GM12878 (cell line): Measurements from ENCODE around the gene SNAP23. TPM values are rescaled to one million over a fixed set of nuclear protein-coding genes. Genes with fewer than 3 reads are reported as not detected.

Experiments used
- ATAC-seq: fragments of 200-7000 bp; cut with Tn5 transposase; 3 replicates; pipeline ENCODE4 v1.9.1; 2020; ENCODE audit warnings: mild to moderate bottlenecking, moderate library complexity
- BruUV-seq: library from RNA; stranded (reverse); fragments of 400-500 nt; replicated peaks from 2 replicates; lab custom pipeline; 2021; lab: Mats Ljungman, UMichigan
- CTCF ChIA-PET: fragments of 300-600 bp; sonication (Branson Sonifier 250); formaldehyde crosslinking; extraction: SDS; loops from one replicate; lab custom pipeline; 2021; ENCODE audit warnings: inconsistent platforms; lab: Yijun Ruan, JAX
- POLR2A ChIA-PET: fragments of 350-600 bp; formaldehyde crosslinking; extraction: SDS; loops from one replicate; lab custom pipeline; 2021; ENCODE audit warnings: inconsistent platforms; lab: Charles Lee
- RAD21 ChIA-PET: fragments of 300-600 bp; sonication (Branson Sonifier 250); formaldehyde crosslinking; loops from one replicate; lab custom pipeline; 2023; ENCODE audit warnings: antibody characterized with exemption; ENCODE audit not compliant: unreplicated experiment; lab: Charles Lee
- SMC1A ChIA-PET: fragments of 300-600 bp; sonication (Branson Sonifier 250); formaldehyde crosslinking; loops from one replicate; lab custom pipeline; 2023; ENCODE audit not compliant: unreplicated experiment, uncharacterized antibody; lab: Charles Lee
- DNase-seq: peaks from one replicate; pipeline ENCODE4 v3.0.0-alpha.2; 2011; ENCODE audit warnings: low read depth, low spot score
- FAIRE-seq: peaks from 3 replicates; lab custom pipeline; 2011; peaks lifted over from hg19 to GRCh38; lab: Jason Lieb, UNC
- H2AFZ ChIP-seq: 2 replicates; pipeline ENCODE4 v1.6.0; 2011; ENCODE audit warnings: low read depth, low read length, control low read depth; ENCODE audit not compliant: control insufficient read depth
- H3K27ac ChIP-seq: 2 replicates; pipeline ENCODE4 v1.5.1; 2011; ENCODE audit warnings: control low read depth; ENCODE audit not compliant: control insufficient read depth, insufficient read depth
- H3K27me3 ChIP-seq, 2 experiments: replicated peaks in 1 of 2; 2 replicates each; pipeline versions ENCODE4 v1.6.0 to v1.6.1; 2011; ENCODE audit warnings: low read length in 1 of 2; ENCODE audit not compliant: control insufficient read depth in 2 of 2, insufficient read depth in 2 of 2
- H3K36me3 ChIP-seq, 2 experiments: 2 replicates each; pipeline ENCODE4 v1.5.1; 2011; ENCODE audit warnings: low read length in 1 of 2; ENCODE audit not compliant: control insufficient read depth in 2 of 2, insufficient read depth in 2 of 2
- H3K4me1 ChIP-seq: 2 replicates; pipeline ENCODE4 v1.6.1; 2011; ENCODE audit warnings: mild to moderate bottlenecking, low read length, moderate library complexity, mixed read lengths; ENCODE audit not compliant: control insufficient read depth, insufficient read depth
- H3K4me2 ChIP-seq: 2 replicates; pipeline ENCODE4 v1.6.0; 2011; ENCODE audit warnings: control low read depth; ENCODE audit not compliant: control insufficient read depth, insufficient read depth
- H3K4me3 ChIP-seq: fragments of 200-600 bp; sonication (generic); 2 replicates; pipeline ENCODE4 v1.5.1; 2016
- H3K79me2 ChIP-seq: 2 replicates; pipeline ENCODE4 v1.6.0; 2011; ENCODE audit warnings: low read length; ENCODE audit not compliant: control insufficient read depth, insufficient read depth
- H3K9ac ChIP-seq: 2 replicates; pipeline ENCODE4 v1.8.0; 2011; ENCODE audit warnings: low read length, control low read depth, mixed read lengths; ENCODE audit not compliant: control insufficient read depth, insufficient read depth
- H3K9me3 ChIP-seq: replicated peaks from 3 replicates; pipeline ENCODE4 v1.5.1; 2011; ENCODE audit warnings: mild to moderate bottlenecking, low read length; ENCODE audit not compliant: control insufficient read depth, insufficient read depth
- H4K20me1 ChIP-seq: 2 replicates; pipeline ENCODE4 v1.6.0; 2011; ENCODE audit not compliant: control insufficient read depth, insufficient read depth
- CTCF ChIP-seq, 3 experiments: IDR thresholded peaks in 2 of 3; conservative IDR thresholded peaks in 1 of 3; 2 replicates each; pipeline ENCODE4 v1.5.1; 2011; ENCODE audit warnings: low read depth in 3 of 3, low read length in 3 of 3, mild to moderate bottlenecking in 3 of 3, control low read depth in 2 of 3, moderate library complexity in 2 of 3, inconsistent platforms in 1 of 3, mixed read lengths in 1 of 3; ENCODE audit not compliant: control insufficient read depth in 2 of 3, insufficient read depth in 1 of 3; ENCODE audit errors: extremely low read depth in 1 of 3
- ELK1 ChIP-seq: IDR thresholded peaks from 2 replicates; pipeline ENCODE4 v1.6.1; 2012; ENCODE audit warnings: low read depth, low read length, improper control_type of control experiment
- FOS ChIP-seq: IDR thresholded peaks from 3 replicates; pipeline ENCODE4 v1.6.1; 2011; ENCODE audit warnings: borderline replicate concordance; ENCODE audit not compliant: insufficient read length; ENCODE audit errors: extremely low read depth
- GATAD2B ChIP-seq: fragments of 450-650 bp; conservative IDR thresholded peaks from 2 replicates; pipeline ENCODE4 v1.6.1; 2017; ENCODE audit warnings: low read depth, mild to moderate bottlenecking, moderate library complexity
- HDGF ChIP-seq: fragments of 450-650 bp; IDR thresholded peaks from 2 replicates; pipeline ENCODE4 v1.6.1; 2016; ENCODE audit warnings: antibody characterized with exemption
- HSF1 ChIP-seq: fragments of 150-350 bp; IDR thresholded peaks from 2 replicates; pipeline ENCODE4 v1.6.1; 2014; ENCODE audit warnings: mild to moderate bottlenecking, low read depth, low read length
- MEF2A ChIP-seq: IDR thresholded peaks from 2 replicates; pipeline ENCODE4 v1.6.1; 2011; ENCODE audit warnings: low read depth, mild to moderate bottlenecking, low read length, moderate library complexity; ENCODE audit not compliant: insufficient read depth
- MLLT1 ChIP-seq: fragments of 450-650 bp; IDR thresholded peaks from 2 replicates; pipeline ENCODE4 v1.6.1; 2016; ENCODE audit warnings: mild to moderate bottlenecking
- MYB ChIP-seq: fragments of 150-350 bp; IDR thresholded peaks from 2 replicates; pipeline ENCODE4 v1.6.1; 2014; ENCODE audit warnings: mild to moderate bottlenecking, low read depth, low read length, borderline replicate concordance
- POLR2AphosphoS5 ChIP-seq: IDR thresholded peaks from 2 replicates; pipeline ENCODE4 v1.6.1; 2011; ENCODE audit warnings: mild to moderate bottlenecking, low read length, inconsistent platforms
- SMAD1 ChIP-seq: fragments of 450-650 bp; IDR thresholded peaks from 2 replicates; pipeline ENCODE4 v1.6.1; 2018; ENCODE audit warnings: mild to moderate bottlenecking, low read depth; ENCODE audit not compliant: partially characterized antibody
- TCF7 ChIP-seq: IDR thresholded peaks from 2 replicates; pipeline ENCODE4 v1.6.1; 2014; ENCODE audit warnings: antibody characterized with exemption, borderline replicate concordance
- WGBS: methylation state at CpG from one replicate; pipeline ENCODE4 v1.1.6; 2016; ENCODE audit warnings: low lambda C conversion rate; ENCODE audit not compliant: insufficient replicate concordance, insufficient coverage; ENCODE audit errors: missing lambda C conversion rate; 5-methylcytosine and 5-hydroxymethylcytosine counted together
- in situ Hi-C: fragments of 300-500 bp; cut with MboI; formaldehyde crosslinking; loops from 9 replicates; pipeline ENCODE4 v1.14.3; 2018; ENCODE audit warnings: mixed read lengths
- intact Hi-C: fragments of 100-400 bp; cut with micrococcal nuclease; formaldehyde crosslinking; loops from one replicate; pipeline ENCODE4 v1.14.2; 2022; ENCODE audit not compliant: unreplicated experiment
- polyA plus RNA-seq, 11 experiments: library from polyadenylated mRNA; depleted of rRNA in 4 of 11; unstranded in 6 of 11; stranded (reverse) in 5 of 11; fragments of >200 nt; fragmentation: Nextera tagmentation in 4 of 11; fragmentation: Illumina TruSeq in 1 of 11; extraction: Ambion mirVana in 4 of 11; extraction: Trizol in 1 of 11; gene quantifications; 1 replicate in 1 of 11; 2 replicates in 10 of 11; pipeline versions ENCODE4 v1.2.1 to v1.2.3, GENCODE V29; 2011 to 2016; ENCODE audit warnings: inconsistent platforms in 2 of 11, missing spikeins in 2 of 11, low read depth in 1 of 11
- total RNA-seq, 4 experiments: library from RNA; depleted of rRNA in 3 of 4; stranded (reverse); fragments of >200 nt in 3 of 4; fragmentation: Illumina TruSeq in 1 of 4; extraction: Trizol in 1 of 4; gene quantifications; 2 replicates each; pipeline versions ENCODE4 v1.2.1 to v1.2.3, GENCODE V29; 2013 to 2021

The SNAP23 gene
- total and polyA plus RNA-seq, 10 of the 15 experiments (the other 5 are each of a cell fraction or from before 2014, with no cell fraction given) = 51.9 to 127 (median 74.6) TPM

- TF ChIP-seq MLLT1 = no peak
- no peak for TF ChIP-seq HSF1
- TF ChIP-seq FOS = no peak
- TF ChIP-seq MYB = no peak
- TF ChIP-seq HDGF = no peak
- no peak for TF ChIP-seq ELK1
- no peak for TF ChIP-seq MEF2A
- no peak for TF ChIP-seq CTCF (IDR thresholded peaks at IDR 0.05 in 2 of 3, conservative IDR thresholded peaks at IDR 0.05 in 1 of 3; ENCODE audit: control insufficient read depth in 2 of 3, extremely low read depth in 1 of 3, insufficient read depth in 1 of 3, low read depth in 3 of 3, low read length in 3 of 3)
- TF ChIP-seq POLR2AphosphoS5 = no peak
- TF ChIP-seq SMAD1 = no peak
- TF ChIP-seq GATAD2B = no peak
- TF ChIP-seq TCF7 = no peak
- H3K36me3 ChIP-seq = peaks cover 0 to 12% of the 10 kb centered on the region in 2 experiments; a peak in 2 of 4 replicates
- 85% methylated on average over 4 of the region's 4 CpGs for WGBS
- DNase-seq (no peak), FAIRE-seq (no peak), ATAC-seq (no peak)
- no peak overlapping the region for H2AFZ ChIP-seq
- H3K9ac ChIP-seq = no peak overlapping the region
- no peak overlapping the region for H3K27ac ChIP-seq
- SMC1A ChIA-PET = interaction anchor here (0.8 to 1.6 kb wide), 6 partner anchors 11 to 139 kb away, joined by 3 to 4 read pairs (median 3); partner anchors contain the start of gene ZNF106
- H3K27me3 ChIP-seq = no peaks in the 10 kb centered on the region
- intact Hi-C loops (no loop called here), in situ Hi-C loops (no loop called here)
- H3K4me3 ChIP-seq = no peak overlapping the region
- no peaks in the 10 kb centered on the region for H3K9me3 ChIP-seq
- CTCF ChIA-PET = interaction anchor here (0.9 to 1.2 kb wide), 3 partner anchors 9 to 19 kb away, joined by 3 to 5 read pairs (median 3); no protein-coding TSS in a partner anchor
- RAD21 ChIA-PET = interaction anchor here (0.9 kb wide), 1 partner anchor 97 kb away, joined by 3 read pairs; no protein-coding TSS in a partner anchor
- no peaks in the 10 kb centered on the region for H4K20me1 ChIP-seq
- no peak overlapping the region for H3K4me2 ChIP-seq
- no TSS peak for BruUV-seq
- H3K4me1 ChIP-seq = peaks cover 8% of the 10 kb centered on the region; the same call in 1 of the 2 replicates
- POLR2A ChIA-PET = interaction anchor here (0.5 to 1.0 kb wide), 4 partner anchors 13 to 341 kb away, joined by 3 to 5 read pairs (median 4); partner anchors contain the start of gene VPS39
- peaks cover 15% of the 10 kb centered on the region for H3K79me2 ChIP-seq
Measured at GRCh38 chr15:42510258-42511006, 15.0 kb downstream of the SNAP23 start.
